GM12873 (cell line): ENCODE data around the gene SENP3.
A peak's percentile ranks its signal among the peaks of the same experiment; 100 is the strongest.

ENCODE experiments used
- TF ChIP-seq, protein P1 (sequence below): IDR thresholded peaks from 2 replicates; pipeline ENCODE4 v1.5.1; 2012; ENCODE audit warnings: low read depth, mild to moderate bottlenecking, moderate library complexity, low read length, control low read depth; ENCODE audit not compliant: insufficient read depth; ENCODE audit errors: missing control alignments

Gene SENP3

DNA sequence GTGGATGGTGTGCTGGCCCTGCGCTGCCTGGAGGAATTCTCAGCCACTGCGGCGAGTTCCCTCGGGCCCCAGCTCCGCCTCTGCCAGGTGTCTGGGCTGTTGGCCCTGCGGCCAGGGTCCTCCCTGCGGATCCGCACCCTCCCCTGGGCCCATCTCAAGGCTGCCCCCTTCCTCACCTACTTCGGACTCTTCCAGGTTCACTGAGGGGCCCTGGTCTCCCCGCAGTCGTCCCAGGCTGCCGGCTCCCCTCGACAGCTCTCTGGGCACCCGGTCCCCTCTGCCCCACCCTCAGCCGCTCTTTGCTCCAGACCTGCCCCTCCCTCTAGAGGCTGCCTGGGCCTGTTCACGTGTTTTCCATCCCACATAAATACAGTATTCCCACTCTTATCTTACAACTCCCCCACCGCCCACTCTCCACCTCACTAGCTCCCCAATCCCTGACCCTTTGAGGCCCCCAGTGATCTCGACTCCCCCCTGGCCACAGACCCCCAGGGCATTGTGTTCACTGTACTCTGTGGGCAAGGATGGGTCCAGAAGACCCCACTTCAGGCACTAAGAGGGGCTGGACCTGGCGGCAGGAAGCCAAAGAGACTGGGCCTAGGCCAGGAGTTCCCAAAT is 4.5 kb upstream of the SENP3 start:
- TF ChIP-seq, protein P1, sequence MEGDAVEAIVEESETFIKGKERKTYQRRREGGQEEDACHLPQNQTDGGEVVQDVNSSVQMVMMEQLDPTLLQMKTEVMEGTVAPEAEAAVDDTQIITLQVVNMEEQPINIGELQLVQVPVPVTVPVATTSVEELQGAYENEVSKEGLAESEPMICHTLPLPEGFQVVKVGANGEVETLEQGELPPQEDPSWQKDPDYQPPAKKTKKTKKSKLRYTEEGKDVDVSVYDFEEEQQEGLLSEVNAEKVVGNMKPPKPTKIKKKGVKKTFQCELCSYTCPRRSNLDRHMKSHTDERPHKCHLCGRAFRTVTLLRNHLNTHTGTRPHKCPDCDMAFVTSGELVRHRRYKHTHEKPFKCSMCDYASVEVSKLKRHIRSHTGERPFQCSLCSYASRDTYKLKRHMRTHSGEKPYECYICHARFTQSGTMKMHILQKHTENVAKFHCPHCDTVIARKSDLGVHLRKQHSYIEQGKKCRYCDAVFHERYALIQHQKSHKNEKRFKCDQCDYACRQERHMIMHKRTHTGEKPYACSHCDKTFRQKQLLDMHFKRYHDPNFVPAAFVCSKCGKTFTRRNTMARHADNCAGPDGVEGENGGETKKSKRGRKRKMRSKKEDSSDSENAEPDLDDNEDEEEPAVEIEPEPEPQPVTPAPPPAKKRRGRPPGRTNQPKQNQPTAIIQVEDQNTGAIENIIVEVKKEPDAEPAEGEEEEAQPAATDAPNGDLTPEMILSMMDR, result no peak

DNA sequence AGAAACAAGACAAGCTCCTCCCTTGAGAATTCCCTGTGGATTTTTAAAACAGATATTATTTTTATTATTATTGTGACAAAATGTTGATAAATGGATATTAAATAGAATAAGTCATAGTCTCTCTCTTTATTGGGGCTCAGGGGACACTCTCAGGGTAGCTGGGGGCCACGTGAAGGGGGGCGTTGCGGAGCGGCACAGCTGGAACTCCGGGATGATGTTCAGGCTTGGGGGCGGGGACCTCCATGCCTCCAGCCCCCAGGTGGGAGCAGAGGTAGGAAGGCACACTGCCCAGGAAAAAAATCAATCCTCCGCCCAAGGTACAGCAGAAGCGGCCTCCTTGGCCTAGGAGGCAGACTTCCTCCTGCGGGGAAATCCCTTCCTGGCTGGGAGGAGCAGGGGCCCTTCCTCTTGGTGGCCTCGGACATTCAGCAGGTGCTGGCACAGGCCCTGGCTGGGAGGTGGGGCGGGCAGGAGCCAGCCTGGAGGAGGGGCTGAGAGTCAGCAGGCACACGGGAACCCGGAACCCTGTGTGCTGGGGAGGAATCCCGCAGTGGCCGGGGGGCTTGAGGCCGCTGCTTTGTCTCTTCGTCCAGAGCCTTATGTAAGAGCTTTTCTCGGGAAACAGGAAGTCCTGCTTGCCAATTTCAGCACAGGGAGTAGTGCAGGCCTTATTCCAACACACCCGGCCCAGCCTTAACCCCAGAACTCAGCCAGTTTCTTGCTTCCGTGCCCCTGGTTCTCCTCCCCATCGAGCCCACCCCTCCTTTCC is 3.8 kb upstream of the SENP3 start:
- TF ChIP-seq, protein P1, result no peak

DNA sequence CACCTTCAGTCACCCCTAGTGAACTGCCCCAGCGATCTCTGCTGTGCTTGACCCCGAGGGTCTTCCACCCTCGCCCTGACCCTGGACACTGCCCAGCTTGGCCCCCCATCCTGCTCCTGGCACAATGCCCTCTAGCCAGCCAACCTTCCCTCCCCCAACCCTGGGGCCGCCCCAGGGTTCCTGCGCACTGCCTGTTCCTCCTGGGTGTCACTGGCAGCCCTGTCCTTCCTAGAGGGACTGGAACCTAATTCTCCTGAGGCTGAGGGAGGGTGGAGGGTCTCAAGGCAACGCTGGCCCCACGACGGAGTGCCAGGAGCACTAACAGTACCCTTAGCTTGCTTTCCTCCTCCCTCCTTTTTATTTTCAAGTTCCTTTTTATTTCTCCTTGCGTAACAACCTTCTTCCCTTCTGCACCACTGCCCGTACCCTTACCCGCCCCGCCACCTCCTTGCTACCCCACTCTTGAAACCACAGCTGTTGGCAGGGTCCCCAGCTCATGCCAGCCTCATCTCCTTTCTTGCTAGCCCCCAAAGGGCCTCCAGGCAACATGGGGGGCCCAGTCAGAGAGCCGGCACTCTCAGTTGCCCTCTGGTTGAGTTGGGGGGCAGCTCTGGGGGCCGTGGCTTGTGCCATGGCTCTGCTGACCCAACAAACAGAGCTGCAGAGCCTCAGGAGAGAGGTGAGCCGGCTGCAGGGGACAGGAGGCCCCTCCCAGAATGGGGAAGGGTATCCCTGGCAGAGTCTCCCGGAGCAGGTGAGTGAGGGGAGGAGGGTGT is 3.0 kb upstream of the SENP3 start, which contains the start of gene TNFSF13:
Gene TNFSF13, plus strand, starts transcription at position 207 of the 776 bp plus-strand sequence. Its CDS starts 290 bp downstream, at position 497.
- TF ChIP-seq, protein P1, result no peak

DNA sequence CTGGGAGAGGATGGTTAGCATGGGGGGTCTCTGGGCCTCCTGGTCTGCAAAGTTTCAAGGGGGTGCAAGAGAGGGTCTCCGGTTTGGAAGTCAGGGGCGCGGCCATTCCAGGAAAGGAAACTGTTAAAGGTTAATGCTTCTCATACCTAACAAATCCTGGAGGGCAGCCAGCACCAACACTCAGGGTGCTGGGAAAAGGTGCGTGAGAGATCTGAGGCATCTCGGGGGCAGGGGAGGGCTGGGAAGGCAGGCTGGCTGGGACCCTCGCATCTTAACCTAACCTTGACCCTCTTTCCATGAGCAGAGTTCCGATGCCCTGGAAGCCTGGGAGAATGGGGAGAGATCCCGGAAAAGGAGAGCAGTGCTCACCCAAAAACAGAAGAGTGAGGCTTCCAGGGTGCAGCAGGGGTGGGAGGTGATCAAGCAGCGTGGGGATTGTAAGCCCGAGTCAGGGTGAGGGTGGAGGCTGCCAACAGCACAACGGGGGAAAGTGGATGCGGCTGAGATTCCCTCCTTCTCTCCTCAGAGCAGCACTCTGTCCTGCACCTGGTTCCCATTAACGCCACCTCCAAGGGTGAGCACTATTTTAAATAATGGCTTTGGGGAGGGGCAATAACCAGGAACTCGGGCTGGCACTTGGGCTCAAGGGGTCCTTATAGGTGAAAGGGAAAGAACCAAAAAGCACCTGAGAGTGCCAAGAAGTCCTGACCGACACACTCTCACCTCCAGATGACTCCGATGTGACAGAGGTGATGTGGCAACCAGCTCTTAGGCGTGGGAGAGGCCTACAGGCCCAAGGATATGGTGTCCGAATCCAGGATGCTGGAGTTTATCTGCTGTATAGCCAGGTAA is 2.2 kb upstream of the SENP3 start:
- TF ChIP-seq, protein P1, result no peak

DNA sequence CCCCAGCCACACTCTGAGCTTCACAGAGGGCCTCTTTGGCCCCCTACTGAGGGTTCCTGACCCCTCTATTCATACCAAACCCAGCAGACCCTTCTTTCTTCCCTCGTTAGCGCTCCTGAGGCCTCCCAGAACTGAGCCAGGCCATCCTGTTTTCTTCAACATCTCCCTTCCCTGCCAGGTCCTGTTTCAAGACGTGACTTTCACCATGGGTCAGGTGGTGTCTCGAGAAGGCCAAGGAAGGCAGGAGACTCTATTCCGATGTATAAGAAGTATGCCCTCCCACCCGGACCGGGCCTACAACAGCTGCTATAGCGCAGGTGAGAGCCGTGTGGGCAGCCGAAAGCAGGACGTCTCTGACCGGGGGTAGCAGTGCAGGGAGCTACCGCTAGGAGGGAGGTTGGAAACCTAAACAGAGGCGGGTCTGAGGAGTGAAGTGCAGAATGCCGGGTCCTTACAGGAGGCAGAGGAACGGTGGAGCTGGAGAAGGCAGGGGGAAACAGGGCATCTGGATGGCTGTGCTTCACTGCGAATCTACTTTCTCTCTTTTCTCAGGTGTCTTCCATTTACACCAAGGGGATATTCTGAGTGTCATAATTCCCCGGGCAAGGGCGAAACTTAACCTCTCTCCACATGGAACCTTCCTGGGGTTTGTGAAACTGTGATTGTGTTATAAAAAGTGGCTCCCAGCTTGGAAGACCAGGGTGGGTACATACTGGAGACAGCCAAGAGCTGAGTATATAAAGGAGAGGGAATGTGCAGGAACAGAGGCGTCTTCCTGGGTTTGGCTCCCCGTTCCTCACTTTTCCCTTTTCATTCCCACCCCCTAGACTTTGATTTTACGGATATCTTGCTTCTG is 1.3 kb upstream of the SENP3 start:
- TF ChIP-seq, protein P1, result peak; percentile 91

DNA sequence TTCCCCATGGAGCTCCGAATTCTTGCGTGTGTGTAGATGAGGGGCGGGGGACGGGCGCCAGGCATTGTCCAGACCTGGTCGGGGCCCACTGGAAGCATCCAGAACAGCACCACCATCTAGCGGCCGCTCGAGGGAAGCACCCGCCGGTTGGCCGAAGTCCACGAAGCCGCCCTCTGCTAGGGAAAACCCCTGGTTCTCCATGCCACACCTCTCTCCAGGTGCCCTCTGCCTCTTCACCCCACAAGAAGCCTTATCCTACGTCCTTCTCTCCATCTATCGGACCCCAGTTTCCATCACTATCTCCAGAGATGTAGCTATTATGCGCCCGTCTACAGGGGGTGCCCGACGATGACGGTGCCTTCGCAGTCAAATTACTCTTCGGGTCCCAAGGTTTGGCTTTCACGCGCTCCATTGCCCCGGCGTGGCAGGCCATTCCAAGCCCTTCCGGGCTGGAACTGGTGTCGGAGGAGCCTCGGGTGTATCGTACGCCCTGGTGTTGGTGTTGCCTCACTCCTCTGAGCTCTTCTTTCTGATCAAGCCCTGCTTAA is 617 bp upstream of the SENP3 start:
- TF ChIP-seq, protein P1, result peak; percentile 90
